ENCODE results near the gene TLN1.

TLN1 gene

DNA sequence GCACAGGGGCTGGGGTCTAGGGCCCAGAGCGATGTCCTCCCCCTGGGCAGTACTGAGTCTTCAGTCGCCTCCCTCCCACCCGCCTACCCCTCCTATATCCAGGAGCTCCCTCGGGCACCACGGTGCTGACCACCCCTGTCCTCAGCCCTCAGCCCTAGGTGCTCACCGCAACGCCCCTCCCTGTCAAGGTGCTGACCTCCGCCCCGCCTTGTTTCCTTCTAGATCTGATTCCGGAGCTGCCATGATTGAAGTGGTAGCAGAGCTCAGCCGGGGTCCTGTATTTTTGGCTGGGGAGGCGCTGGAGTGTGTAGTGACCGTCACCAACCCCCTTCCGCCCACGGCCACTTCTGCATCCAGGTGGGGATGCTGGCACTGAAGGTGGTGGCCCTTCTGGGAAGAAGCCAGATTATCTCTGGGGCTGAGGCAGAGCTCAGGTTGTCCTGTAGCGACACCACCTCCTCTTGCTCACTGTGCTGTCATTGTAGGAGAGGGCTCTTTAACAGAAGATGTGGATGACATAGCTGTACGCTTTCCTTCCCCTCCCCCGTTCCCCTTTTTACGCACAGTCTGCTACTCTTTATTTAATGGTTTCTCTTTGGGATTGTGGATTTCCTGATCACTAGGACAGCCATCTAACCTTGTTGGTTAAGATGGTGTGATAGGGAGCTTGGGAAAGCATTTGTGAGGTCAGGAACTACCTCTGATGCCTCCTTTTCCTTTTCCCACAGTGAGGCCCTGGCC, 17.7 kb upstream of the TLN1 start (continued):
- TF ChIP-seq, protein P1, sequence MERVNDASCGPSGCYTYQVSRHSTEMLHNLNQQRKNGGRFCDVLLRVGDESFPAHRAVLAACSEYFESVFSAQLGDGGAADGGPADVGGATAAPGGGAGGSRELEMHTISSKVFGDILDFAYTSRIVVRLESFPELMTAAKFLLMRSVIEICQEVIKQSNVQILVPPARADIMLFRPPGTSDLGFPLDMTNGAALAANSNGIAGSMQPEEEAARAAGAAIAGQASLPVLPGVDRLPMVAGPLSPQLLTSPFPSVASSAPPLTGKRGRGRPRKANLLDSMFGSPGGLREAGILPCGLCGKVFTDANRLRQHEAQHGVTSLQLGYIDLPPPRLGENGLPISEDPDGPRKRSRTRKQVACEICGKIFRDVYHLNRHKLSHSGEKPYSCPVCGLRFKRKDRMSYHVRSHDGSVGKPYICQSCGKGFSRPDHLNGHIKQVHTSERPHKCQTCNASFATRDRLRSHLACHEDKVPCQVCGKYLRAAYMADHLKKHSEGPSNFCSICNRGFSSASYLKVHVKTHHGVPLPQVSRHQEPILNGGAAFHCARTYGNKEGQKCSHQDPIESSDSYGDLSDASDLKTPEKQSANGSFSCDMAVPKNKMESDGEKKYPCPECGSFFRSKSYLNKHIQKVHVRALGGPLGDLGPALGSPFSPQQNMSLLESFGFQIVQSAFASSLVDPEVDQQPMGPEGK (tag by site-specific recombination; IDR thresholded peaks at IDR 0.05), result peak; percentile 54; the same call in 1 of the 2 replicates
- TF ChIP-seq KLF16 (tag by site-specific recombination; IDR thresholded peaks at IDR 0.05), result 0 out of 2 replicates have a peak, but pooled peaks have one; percentile 40
- TF ChIP-seq, protein P2, sequence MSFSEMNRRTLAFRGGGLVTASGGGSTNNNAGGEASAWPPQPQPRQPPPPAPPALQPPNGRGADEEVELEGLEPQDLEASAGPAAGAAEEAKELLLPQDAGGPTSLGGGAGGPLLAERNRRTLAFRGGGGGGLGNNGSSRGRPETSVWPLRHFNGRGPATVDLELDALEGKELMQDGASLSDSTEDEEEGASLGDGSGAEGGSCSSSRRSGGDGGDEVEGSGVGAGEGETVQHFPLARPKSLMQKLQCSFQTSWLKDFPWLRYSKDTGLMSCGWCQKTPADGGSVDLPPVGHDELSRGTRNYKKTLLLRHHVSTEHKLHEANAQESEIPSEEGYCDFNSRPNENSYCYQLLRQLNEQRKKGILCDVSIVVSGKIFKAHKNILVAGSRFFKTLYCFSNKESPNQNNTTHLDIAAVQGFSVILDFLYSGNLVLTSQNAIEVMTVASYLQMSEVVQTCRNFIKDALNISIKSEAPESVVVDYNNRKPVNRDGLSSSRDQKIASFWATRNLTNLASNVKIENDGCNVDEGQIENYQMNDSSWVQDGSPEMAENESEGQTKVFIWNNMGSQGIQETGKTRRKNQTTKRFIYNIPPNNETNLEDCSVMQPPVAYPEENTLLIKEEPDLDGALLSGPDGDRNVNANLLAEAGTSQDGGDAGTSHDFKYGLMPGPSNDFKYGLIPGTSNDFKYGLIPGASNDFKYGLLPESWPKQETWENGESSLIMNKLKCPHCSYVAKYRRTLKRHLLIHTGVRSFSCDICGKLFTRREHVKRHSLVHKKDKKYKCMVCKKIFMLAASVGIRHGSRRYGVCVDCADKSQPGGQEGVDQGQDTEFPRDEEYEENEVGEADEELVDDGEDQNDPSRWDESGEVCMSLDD (tag by site-specific recombination; IDR thresholded peaks at IDR 0.05), result peak; percentile 38; the same call in 1 of the 2 replicates
- TF ChIP-seq ZBTB20 (tag by site-specific recombination; IDR thresholded peaks at IDR 0.05), result peak; percentile 42
- no peak for TF ChIP-seq ZNF610 (tag by site-specific recombination; IDR thresholded peaks at IDR 0.05; ENCODE audit: borderline replicate concordance)
- TF ChIP-seq ZNF202 (tag by site-specific recombination; IDR thresholded peaks at IDR 0.05; ENCODE audit: borderline replicate concordance), result no peak
- TF ChIP-seq ZNF146 (tag by site-specific recombination; IDR thresholded peaks at IDR 0.05), result no peak
- TF ChIP-seq ZNF155 (tag by site-specific recombination; IDR thresholded peaks at IDR 0.05), result no peak
- TF ChIP-seq, protein P3, sequence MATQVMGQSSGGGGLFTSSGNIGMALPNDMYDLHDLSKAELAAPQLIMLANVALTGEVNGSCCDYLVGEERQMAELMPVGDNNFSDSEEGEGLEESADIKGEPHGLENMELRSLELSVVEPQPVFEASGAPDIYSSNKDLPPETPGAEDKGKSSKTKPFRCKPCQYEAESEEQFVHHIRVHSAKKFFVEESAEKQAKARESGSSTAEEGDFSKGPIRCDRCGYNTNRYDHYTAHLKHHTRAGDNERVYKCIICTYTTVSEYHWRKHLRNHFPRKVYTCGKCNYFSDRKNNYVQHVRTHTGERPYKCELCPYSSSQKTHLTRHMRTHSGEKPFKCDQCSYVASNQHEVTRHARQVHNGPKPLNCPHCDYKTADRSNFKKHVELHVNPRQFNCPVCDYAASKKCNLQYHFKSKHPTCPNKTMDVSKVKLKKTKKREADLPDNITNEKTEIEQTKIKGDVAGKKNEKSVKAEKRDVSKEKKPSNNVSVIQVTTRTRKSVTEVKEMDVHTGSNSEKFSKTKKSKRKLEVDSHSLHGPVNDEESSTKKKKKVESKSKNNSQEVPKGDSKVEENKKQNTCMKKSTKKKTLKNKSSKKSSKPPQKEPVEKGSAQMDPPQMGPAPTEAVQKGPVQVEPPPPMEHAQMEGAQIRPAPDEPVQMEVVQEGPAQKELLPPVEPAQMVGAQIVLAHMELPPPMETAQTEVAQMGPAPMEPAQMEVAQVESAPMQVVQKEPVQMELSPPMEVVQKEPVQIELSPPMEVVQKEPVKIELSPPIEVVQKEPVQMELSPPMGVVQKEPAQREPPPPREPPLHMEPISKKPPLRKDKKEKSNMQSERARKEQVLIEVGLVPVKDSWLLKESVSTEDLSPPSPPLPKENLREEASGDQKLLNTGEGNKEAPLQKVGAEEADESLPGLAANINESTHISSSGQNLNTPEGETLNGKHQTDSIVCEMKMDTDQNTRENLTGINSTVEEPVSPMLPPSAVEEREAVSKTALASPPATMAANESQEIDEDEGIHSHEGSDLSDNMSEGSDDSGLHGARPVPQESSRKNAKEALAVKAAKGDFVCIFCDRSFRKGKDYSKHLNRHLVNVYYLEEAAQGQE (tag by site-specific recombination; IDR thresholded peaks at IDR 0.05), result 0 out of 2 replicates have a peak, but pooled peaks have one; percentile 12
- 0 out of 2 replicates have a peak, but pooled peaks have one; percentile 22 for TF ChIP-seq KLF9 (tag by site-specific recombination; IDR thresholded peaks at IDR 0.05; ENCODE audit: low read depth)
- peak; percentile 15; the same call in 1 of the 2 replicates for TF ChIP-seq ZBTB48 (tag by site-specific recombination; IDR thresholded peaks at IDR 0.05)
- TF ChIP-seq ZNF658 (tag by site-specific recombination; IDR thresholded peaks at IDR 0.05), result no peak

DNA sequence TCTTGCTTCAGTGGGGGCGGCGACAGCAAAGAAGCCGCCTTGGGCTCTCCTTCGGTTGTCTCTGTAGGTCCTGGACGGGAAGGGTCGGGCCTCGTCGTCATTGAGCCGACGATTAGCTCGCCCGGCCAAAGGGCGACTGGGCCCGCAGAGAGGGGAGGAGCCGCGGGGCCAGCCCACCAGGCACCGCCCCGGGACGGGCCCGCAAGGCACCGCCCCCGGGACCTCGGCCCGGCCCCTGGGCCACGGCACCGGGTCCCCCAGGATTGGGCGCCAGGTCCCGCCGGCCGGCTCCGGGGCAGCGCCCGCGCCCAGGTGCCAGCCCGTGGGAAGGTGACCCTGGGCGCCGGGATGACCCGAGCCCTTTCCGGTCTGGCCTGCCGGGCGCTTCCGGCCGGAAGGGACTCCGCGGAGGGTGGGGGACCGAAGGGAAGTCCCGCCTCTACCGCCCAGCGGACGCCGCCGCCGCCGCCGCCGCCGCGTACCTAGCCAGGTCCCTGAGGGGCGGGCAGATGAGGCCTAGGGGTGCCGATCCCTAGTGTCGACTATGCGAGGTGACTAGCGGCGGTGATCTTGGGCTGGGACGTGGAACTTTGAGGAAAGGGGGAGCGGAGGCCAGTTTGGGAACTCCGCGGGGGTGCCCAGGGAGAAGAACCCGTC, 17.0 kb upstream of the TLN1 start, which contains the start of the genes GBA2 and RGP1:
GBA2 (minus strand) TSS at position 371 of the 657 bp plus-strand sequence. CDS start 524 bp downstream, outside the sequence.
RGP1 (plus strand) TSS at position 430 of the 657 bp plus-strand sequence. CDS start 469 bp downstream, outside the sequence.
- Histone ChIP-seq H3K36me3 (ENCODE audit: control insufficient read depth in 2 of 2, insufficient read depth in 1 of 2, low read length in 2 of 2) (peaks cover 9 to 65% of the 10 kb centered on the region in 2 experiments; a peak in 2 of 3 replicates), H3K4me1 (ENCODE audit: control insufficient read depth, insufficient read depth, low read length) (no peaks in the 10 kb centered on the region; the same call in 1 of the 2 replicates), H3K4me3 (ENCODE audit: low read depth, low read length) (peak within 1 kb of the TSS; percentile 77), H3K27ac (ENCODE audit: extremely low read depth, low read depth, low read length) (peak within 1 kb of the TSS; percentile 67), H3K9me3 (ENCODE audit: control insufficient read depth, insufficient read depth, low read depth, low read length) (no peaks in the 10 kb centered on the region)
- ChIA-PET CTCF (interaction anchor here (0.6 to 5.6 kb wide), 18 partner anchors 7 to 162 kb away, joined by 3 to 51 read pairs (median 5); partner anchors contain the start of genes ARHGEF39, CREB3, SPAG8 and TLN1), POLR2A (interaction anchor here (0.6 to 6.2 kb wide), 12 partner anchors 8 to 587 kb away, joined by 3 to 73 read pairs (median 4); partner anchors contain the start of genes CCDC107, CREB3, HINT2 and RMRP)
- TF ChIP-seq ZBTB21 (tag by site-specific recombination; IDR thresholded peaks at IDR 0.05), result no peak
- no peak for TF ChIP-seq ZNF175 (tag by site-specific recombination; IDR thresholded peaks at IDR 0.05)
- no peak; the same call in 1 of the 2 replicates for TF ChIP-seq ZNF777 (tag by site-specific recombination; IDR thresholded peaks at IDR 0.05; ENCODE audit: borderline replicate concordance)
- TF ChIP-seq, protein P4, sequence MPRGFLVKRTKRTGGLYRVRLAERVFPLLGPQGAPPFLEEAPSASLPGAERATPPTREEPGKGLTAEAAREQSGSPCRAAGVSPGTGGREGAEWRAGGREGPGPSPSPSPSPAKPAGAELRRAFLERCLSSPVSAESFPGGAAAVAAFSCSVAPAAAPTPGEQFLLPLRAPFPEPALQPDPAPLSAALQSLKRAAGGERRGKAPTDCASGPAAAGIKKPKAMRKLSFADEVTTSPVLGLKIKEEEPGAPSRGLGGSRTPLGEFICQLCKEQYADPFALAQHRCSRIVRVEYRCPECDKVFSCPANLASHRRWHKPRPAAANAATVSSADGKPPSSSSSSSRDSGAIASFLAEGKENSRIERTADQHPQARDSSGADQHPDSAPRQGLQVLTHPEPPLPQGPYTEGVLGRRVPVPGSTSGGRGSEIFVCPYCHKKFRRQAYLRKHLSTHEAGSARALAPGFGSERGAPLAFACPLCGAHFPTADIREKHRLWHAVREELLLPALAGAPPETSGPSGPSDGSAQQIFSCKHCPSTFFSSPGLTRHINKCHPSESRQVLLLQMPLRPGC (tag by site-specific recombination; IDR thresholded peaks at IDR 0.05), result no peak
- TF ChIP-seq ZNF555 (tag by site-specific recombination; conservative IDR thresholded peaks at IDR 0.05), result no peak
- TF ChIP-seq MZF1 (tag by site-specific recombination; IDR thresholded peaks at IDR 0.05; ENCODE audit: borderline replicate concordance), result no peak
- peak; percentile 58; the same call in 1 of the 2 replicates for TF ChIP-seq ZNF561 (tag by site-specific recombination; IDR thresholded peaks at IDR 0.05; ENCODE audit: borderline replicate concordance)
- TF ChIP-seq ZNF302 (tag by site-specific recombination; IDR thresholded peaks at IDR 0.05; ENCODE audit: low read depth), result no peak
- no peak for TF ChIP-seq ZNF138 (tag by site-specific recombination; IDR thresholded peaks at IDR 0.05; ENCODE audit: borderline replicate concordance)
